Measurements from ENCODE around the gene GH1.
A peak's percentile ranks its signal among the peaks of the same experiment; 100 is the strongest.

GH1 gene

DNA sequence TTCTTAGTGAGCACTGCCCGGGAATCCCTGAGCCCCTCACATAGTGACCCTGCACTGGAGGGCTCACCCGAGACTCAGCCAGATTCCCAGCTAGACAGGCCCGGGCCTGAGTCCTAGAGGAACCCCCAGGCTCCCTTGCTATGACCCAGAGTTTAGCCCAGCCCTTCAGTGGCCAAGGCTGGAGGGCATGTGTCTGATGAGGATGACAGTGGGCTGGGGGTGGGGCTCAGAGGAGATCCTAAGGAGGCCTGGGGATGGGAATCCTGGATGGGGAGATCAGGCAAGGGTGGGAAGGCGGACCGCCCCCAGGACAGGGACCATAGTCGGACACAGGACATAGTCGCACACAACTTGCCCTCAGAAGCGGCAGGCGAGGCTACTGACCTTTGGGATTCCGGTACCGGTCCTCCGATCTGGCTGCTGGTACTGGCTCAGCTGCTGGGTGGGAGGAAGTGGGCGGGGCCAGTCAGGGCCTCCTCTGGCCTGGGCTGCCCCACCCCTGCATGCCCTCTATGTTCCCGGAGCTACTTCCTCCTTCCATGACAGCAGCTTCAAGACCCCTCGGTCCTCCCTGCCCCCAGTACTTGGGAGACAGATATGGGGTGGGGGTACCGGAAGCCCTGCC, 12.4 kb upstream of the GH1 start:
- H3K27ac ChIP-seq: peak overlapping the region; percentile 63 to 87 (median 77); a peak in 21 of 22 replicates
- peak overlapping the region; percentile 89 to 99 (median 98) for H3K4me2 ChIP-seq
- H3K9ac ChIP-seq: peak overlapping the region; percentile 73 to 87 (median 78)
- no peak for TF ChIP-seq Cebpa-rat (IDR thresholded peaks at IDR 0.05)
- H3K4me3 ChIP-seq: peak overlapping the region; percentile 51 to 91 (median 72)
- H4K20me1 ChIP-seq: peaks cover 0 to 35% (median 27%) of the 10 kb centered on the region in 11 experiments; a peak in 16 of 22 replicates
- H3K9me3 ChIP-seq (replicated peaks in 1 of 11): peaks cover 0 to 7% (median 0%) of the 10 kb centered on the region in 11 experiments; a peak in 3 of 22 replicates
- H3K36me3 ChIP-seq: peaks cover 20 to 33% (median 26%) of the 10 kb centered on the region in 11 experiments
- no peaks in the 10 kb centered on the region for H3K27me3 ChIP-seq
- peaks cover 78 to 95% (median 93%) of the 10 kb centered on the region in 10 experiments for H3K4me1 ChIP-seq

DNA sequence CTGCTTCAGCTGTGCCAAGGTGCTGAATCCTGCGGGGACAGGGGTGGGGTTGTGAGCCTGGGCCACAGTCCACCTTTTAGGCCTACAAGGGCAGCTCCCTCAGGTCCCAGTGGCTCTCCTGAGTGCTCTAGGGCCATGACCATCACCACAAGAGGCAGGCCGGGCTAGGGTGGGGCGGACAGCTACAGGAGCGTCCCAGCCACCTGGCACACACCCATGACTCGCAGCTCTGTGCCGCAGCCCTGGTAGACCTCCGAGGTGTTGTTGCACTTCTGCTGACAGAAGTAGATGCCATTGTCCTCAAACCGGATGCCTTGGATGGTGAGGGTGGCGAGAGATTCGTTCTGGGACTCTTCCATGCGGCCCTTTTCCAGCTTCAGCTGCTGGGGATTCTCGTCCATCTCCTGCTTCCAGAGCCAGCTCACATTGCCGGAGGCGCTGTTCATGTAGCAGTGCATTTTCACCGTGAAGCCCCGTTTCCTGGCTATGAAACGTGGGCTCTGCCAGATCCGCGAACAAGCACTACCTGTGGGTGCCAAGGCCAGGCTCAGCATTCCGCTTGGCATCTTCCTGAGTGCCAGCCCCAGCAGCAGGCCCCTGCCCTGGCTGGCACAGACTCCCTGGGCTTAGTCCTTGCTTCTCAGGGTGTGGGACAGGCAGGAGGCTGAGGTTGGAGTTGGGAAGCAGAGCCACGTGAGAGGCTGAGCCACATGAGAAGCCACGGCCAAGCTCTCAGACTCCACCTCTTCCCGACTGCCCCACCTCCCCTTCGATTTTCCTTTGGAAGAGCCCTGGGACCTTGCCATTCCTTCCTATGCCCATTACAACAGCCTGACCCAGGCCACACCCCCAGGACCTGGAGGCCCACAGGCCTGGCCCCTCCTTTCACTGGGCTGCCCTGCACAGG, 11.5 kb upstream of the GH1 start:
- H3K27me3 ChIP-seq: no peaks in the 10 kb centered on the region
- peak overlapping the region; percentile 89 to 99 (median 98) for H3K4me2 ChIP-seq
- H3K9ac ChIP-seq: peak overlapping the region; percentile 73 to 87 (median 78); a peak in 21 of 22 replicates
- peaks cover 0 to 7% (median 0%) of the 10 kb centered on the region in 11 experiments; a peak in 3 of 22 replicates for H3K9me3 ChIP-seq (replicated peaks in 1 of 11)
- no peak for TF ChIP-seq Cebpa-rat (IDR thresholded peaks at IDR 0.05)
- peaks cover 84 to 100% (median 97%) of the 10 kb centered on the region in 10 experiments for H3K4me1 ChIP-seq
- peaks cover 20 to 33% (median 26%) of the 10 kb centered on the region in 11 experiments for H3K36me3 ChIP-seq
- H4K20me1 ChIP-seq: peaks cover 0 to 35% (median 27%) of the 10 kb centered on the region in 11 experiments; a peak in 16 of 22 replicates
- H3K27ac ChIP-seq: peak overlapping the region in 9 of 11 experiments; percentile 73 to 87 (median 77); a peak in 16 of 22 replicates
- H3K4me3 ChIP-seq: peak overlapping the region; percentile 51 to 91 (median 72)

GRCh38 chr17:63928966-63929695, 10.5 kb upstream of the GH1 start:
- Histone ChIP-seq H3K4me2 (peak overlapping the region; percentile 89 to 99 (median 98)), H4K20me1 (peaks cover 0 to 35% (median 27%) of the 10 kb centered on the region in 11 experiments; a peak in 16 of 22 replicates)
- no peak for TF ChIP-seq Cebpa-rat (IDR thresholded peaks at IDR 0.05)

GRCh38 chr17:63928172-63928666, 9.6 kb upstream of the GH1 start:
- no peak for TF ChIP-seq Cebpa-rat (IDR thresholded peaks at IDR 0.05)

More at GRCh38 chr17:63928966-63929695, 10.5 kb upstream of the GH1 start:
- H3K4me1 ChIP-seq: peaks cover 74 to 100% (median 94%) of the 10 kb centered on the region in 10 experiments
- peak overlapping the region in 5 of 10 experiments; percentile 71 to 91 (median 77); a peak in 7 of 20 replicates for H3K4me3 ChIP-seq
- peak overlapping the region in 8 of 11 experiments; percentile 7 to 87 (median 68); a peak in 11 of 22 replicates for H3K27ac ChIP-seq
- H3K9me3 ChIP-seq (replicated peaks in 1 of 11): peaks cover 0 to 7% (median 0%) of the 10 kb centered on the region in 11 experiments; a peak in 3 of 22 replicates
- H3K27me3 ChIP-seq: no peaks in the 10 kb centered on the region
- peak overlapping the region in 6 of 11 experiments; percentile 74 to 87 (median 85); a peak in 9 of 22 replicates for H3K9ac ChIP-seq
- H3K36me3 ChIP-seq: peaks cover 20 to 33% (median 26%) of the 10 kb centered on the region in 11 experiments

GRCh38 chr17:63927464-63928171, 9.0 kb upstream of the GH1 start:
- Histone ChIP-seq H3K27ac (peak overlapping the region in 8 of 11 experiments; percentile 7 to 87 (median 68); a peak in 15 of 22 replicates), H3K4me1 (peaks cover 69 to 100% (median 93%) of the 10 kb centered on the region in 10 experiments), H3K4me3 (peak overlapping the region in 6 of 10 experiments; percentile 3 to 83 (median 40); a peak in 10 of 20 replicates), H3K9me3 (replicated peaks in 1 of 11) (peaks cover 0 to 7% (median 0%) of the 10 kb centered on the region in 11 experiments; a peak in 3 of 22 replicates), H3K4me2 (peak overlapping the region; percentile 89 to 99 (median 98)), H3K27me3 (no peaks in the 10 kb centered on the region), H4K20me1 (peaks cover 0 to 35% (median 27%) of the 10 kb centered on the region in 11 experiments; a peak in 16 of 22 replicates), H3K9ac (peak overlapping the region in 9 of 11 experiments; percentile 17 to 87 (median 52); a peak in 14 of 22 replicates), H3K36me3 (peaks cover 20 to 33% (median 26%) of the 10 kb centered on the region in 11 experiments)
- no peak for TF ChIP-seq Cebpa-rat (IDR thresholded peaks at IDR 0.05)

More at GRCh38 chr17:63928172-63928666, 9.6 kb upstream of the GH1 start:
- Histone ChIP-seq H3K4me1 (peaks cover 69 to 100% (median 93%) of the 10 kb centered on the region in 10 experiments), H3K27ac (peak overlapping the region in 8 of 11 experiments; percentile 7 to 87 (median 68); a peak in 13 of 22 replicates), H3K27me3 (no peaks in the 10 kb centered on the region), H3K4me2 (peak overlapping the region; percentile 89 to 99 (median 98)), H3K36me3 (peaks cover 20 to 33% (median 26%) of the 10 kb centered on the region in 11 experiments), H4K20me1 (peaks cover 0 to 35% (median 27%) of the 10 kb centered on the region in 11 experiments; a peak in 16 of 22 replicates), H3K9ac (peak overlapping the region in 6 of 11 experiments; percentile 34 to 87 (median 63); a peak in 8 of 22 replicates), H3K4me3 (peak overlapping the region in 6 of 10 experiments; percentile 3 to 91 (median 52); a peak in 8 of 20 replicates), H3K9me3 (replicated peaks in 1 of 11) (peaks cover 0 to 7% (median 0%) of the 10 kb centered on the region in 11 experiments; a peak in 3 of 22 replicates)

- peaks cover 20 to 33% (median 26%) of the 10 kb centered on the region in 11 experiments for H3K36me3 ChIP-seq
- H3K9me3 ChIP-seq (replicated peaks in 1 of 11): peaks cover 0 to 7% (median 0%) of the 10 kb centered on the region in 11 experiments; a peak in 3 of 22 replicates
- peak overlapping the region in 7 of 11 experiments; percentile 1 to 87 (median 35); a peak in 11 of 22 replicates for H3K27ac ChIP-seq
- peaks cover 63 to 96% (median 94%) of the 10 kb centered on the region in 10 experiments for H3K4me1 ChIP-seq
- H3K27me3 ChIP-seq: no peaks in the 10 kb centered on the region
- H3K4me3 ChIP-seq: 0 out of 20 replicates have a peak overlapping the region, but pooled peaks of 1 of the 10 experiments have one; percentile 6
- peaks cover 0 to 33% (median 24%) of the 10 kb centered on the region in 11 experiments; a peak in 16 of 22 replicates for H4K20me1 ChIP-seq
- H3K9ac ChIP-seq: peak overlapping the region in 5 of 11 experiments; percentile 1 to 85 (median 27); a peak in 8 of 22 replicates
- peak overlapping the region; percentile 35 to 99 (median 97) for H3K4me2 ChIP-seq
- TF ChIP-seq Cebpa-rat (IDR thresholded peaks at IDR 0.05): no peak
These were observed 7.5 kb upstream of the GH1 start for GRCh38 chr17:63926164-63926563.

All from BLaER1 treated with 17β-estradiol and CSF1 and Interleukin-3, amounts not matched to agents 10 nM and 100 nM (cell line).